ENCODE measurements around the gene GAS7. TPM values are rescaled to one million over a fixed set of nuclear protein-coding genes. Genes with fewer than 3 reads are reported as not detected.
A peak's percentile ranks its signal among the peaks of the same experiment; 100 is the strongest.

GAS7 gene
- total RNA-seq, 1 experiment from 2014 or later = 12.3 TPM

DNA sequence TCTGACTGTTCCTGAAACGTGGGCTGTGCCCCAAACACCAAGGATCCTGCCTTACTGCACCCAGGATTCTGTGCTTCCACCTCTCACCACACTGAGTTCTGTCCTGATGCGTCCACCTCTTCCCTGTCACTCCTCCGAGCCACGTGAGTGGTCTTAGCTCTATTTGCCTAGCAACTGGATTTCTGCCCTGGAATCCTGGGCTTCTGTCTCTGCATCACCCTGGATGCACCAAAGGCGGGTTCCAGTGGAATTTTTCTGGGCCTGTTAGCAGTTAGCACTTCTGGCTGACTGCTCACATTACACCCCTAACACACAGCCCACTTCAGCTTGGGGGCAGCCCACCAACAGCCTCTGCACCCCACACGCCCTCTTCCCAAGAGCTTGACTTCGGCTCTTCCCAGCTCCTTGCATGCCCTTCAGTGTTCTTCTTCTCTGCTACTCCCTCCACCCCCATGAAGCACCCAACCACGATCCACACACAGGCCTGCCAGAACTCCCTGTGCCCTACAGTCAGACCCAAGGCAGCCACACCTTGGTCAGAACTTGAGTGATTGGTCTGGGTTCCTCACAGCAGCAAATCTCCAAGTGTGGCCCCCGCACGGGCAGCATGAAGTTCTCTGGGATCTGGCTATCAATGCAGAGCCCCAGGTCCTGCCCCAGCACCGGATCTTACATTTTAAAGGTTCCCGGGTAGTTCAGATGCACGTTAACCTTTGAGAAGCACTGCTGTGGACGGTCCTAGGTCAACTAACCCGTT is 163.5 kb downstream of the GAS7 start:
- H3K36me3 Mint-ChIP-seq = no peaks in the 10 kb centered on the region
- no peak for DNase-seq (ENCODE audit: low spot score)
- H3K4me3 Mint-ChIP-seq = no peak overlapping the region
- H3K9me3 Mint-ChIP-seq = no peaks in the 10 kb centered on the region
- peak overlapping the region; percentile 49; the same call in 1 of the 2 replicates for H3K27ac Mint-ChIP-seq
- H3K27me3 Mint-ChIP-seq (ENCODE audit: low read depth) = no peaks in the 10 kb centered on the region; the same call in 1 of the 2 replicates
- no peak for ATAC-seq
- CTCF ChIA-PET = interaction anchor here (1.7 kb wide), 1 partner anchor 192 kb away, joined by 4 read pairs; no protein-coding TSS in a partner anchor
- POLR2A ChIA-PET = no interaction called here
- no peak for TF ChIP-seq NR2C2 (CRISPR knock-in tag; IDR thresholded peaks at IDR 0.05)
- no peak for TF ChIP-seq RORB (CRISPR knock-in tag; IDR thresholded peaks at IDR 0.05)
- no peak for TF ChIP-seq ZNF138 (CRISPR knock-in tag; conservative IDR thresholded peaks at IDR 0.05)
- no peak for TF ChIP-seq TEAD1 (CRISPR knock-in tag; IDR thresholded peaks at IDR 0.05)
- TF ChIP-seq ZNF671 (CRISPR knock-in tag; IDR thresholded peaks at IDR 0.05) = no peak
- TF ChIP-seq, protein P1, sequence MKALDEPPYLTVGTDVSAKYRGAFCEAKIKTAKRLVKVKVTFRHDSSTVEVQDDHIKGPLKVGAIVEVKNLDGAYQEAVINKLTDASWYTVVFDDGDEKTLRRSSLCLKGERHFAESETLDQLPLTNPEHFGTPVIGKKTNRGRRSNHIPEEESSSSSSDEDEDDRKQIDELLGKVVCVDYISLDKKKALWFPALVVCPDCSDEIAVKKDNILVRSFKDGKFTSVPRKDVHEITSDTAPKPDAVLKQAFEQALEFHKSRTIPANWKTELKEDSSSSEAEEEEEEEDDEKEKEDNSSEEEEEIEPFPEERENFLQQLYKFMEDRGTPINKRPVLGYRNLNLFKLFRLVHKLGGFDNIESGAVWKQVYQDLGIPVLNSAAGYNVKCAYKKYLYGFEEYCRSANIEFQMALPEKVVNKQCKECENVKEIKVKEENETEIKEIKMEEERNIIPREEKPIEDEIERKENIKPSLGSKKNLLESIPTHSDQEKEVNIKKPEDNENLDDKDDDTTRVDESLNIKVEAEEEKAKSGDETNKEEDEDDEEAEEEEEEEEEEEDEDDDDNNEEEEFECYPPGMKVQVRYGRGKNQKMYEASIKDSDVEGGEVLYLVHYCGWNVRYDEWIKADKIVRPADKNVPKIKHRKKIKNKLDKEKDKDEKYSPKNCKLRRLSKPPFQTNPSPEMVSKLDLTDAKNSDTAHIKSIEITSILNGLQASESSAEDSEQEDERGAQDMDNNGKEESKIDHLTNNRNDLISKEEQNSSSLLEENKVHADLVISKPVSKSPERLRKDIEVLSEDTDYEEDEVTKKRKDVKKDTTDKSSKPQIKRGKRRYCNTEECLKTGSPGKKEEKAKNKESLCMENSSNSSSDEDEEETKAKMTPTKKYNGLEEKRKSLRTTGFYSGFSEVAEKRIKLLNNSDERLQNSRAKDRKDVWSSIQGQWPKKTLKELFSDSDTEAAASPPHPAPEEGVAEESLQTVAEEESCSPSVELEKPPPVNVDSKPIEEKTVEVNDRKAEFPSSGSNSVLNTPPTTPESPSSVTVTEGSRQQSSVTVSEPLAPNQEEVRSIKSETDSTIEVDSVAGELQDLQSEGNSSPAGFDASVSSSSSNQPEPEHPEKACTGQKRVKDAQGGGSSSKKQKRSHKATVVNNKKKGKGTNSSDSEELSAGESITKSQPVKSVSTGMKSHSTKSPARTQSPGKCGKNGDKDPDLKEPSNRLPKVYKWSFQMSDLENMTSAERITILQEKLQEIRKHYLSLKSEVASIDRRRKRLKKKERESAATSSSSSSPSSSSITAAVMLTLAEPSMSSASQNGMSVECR (CRISPR knock-in tag; IDR thresholded peaks at IDR 0.05; ENCODE audit: borderline replicate concordance) = no peak
- TF ChIP-seq TCF7 (CRISPR knock-in tag; IDR thresholded peaks at IDR 0.05; ENCODE audit: low read depth) = no peak
- TF ChIP-seq PRRX2 (CRISPR knock-in tag; IDR thresholded peaks at IDR 0.05) = no peak
- TF ChIP-seq ZSCAN18 (CRISPR knock-in tag; IDR thresholded peaks at IDR 0.05) = no peak
- no peak for TF ChIP-seq SMAD3 (CRISPR knock-in tag; IDR thresholded peaks at IDR 0.05; ENCODE audit: borderline replicate concordance)
- no peak for TF ChIP-seq FOXP4 (CRISPR knock-in tag; IDR thresholded peaks at IDR 0.05)
- TF ChIP-seq, protein P2, sequence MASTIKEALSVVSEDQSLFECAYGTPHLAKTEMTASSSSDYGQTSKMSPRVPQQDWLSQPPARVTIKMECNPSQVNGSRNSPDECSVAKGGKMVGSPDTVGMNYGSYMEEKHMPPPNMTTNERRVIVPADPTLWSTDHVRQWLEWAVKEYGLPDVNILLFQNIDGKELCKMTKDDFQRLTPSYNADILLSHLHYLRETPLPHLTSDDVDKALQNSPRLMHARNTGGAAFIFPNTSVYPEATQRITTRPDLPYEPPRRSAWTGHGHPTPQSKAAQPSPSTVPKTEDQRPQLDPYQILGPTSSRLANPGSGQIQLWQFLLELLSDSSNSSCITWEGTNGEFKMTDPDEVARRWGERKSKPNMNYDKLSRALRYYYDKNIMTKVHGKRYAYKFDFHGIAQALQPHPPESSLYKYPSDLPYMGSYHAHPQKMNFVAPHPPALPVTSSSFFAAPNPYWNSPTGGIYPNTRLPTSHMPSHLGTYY (CRISPR knock-in tag; IDR thresholded peaks at IDR 0.05) = no peak
- no peak for TF ChIP-seq CBFB (CRISPR knock-in tag; IDR thresholded peaks at IDR 0.05; ENCODE audit: low read depth)
- TF ChIP-seq FOXK1 (CRISPR knock-in tag; IDR thresholded peaks at IDR 0.05) = no peak
- TF ChIP-seq GABPB1 (CRISPR knock-in tag; IDR thresholded peaks at IDR 0.05) = no peak
- TF ChIP-seq STAT6 (CRISPR knock-in tag; conservative IDR thresholded peaks at IDR 0.05; ENCODE audit: low read depth) = no peak
- no peak for TF ChIP-seq ZNF416 (CRISPR knock-in tag; IDR thresholded peaks at IDR 0.05)
- TF ChIP-seq ZNF121 (CRISPR knock-in tag; IDR thresholded peaks at IDR 0.05) = no peak
- no peak for TF ChIP-seq NFATC4 (CRISPR knock-in tag; IDR thresholded peaks at IDR 0.05)
- TF ChIP-seq NR1H2 (CRISPR knock-in tag; IDR thresholded peaks at IDR 0.05) = no peak
- peaks cover 18% of the 10 kb centered on the region for H3K4me1 Mint-ChIP-seq

Data from WTC11 (cell line).